Vagina (tissue), 2 donors: Measurements from ENCODE around the gene NANOS2.

Experiments
- CTCF ChIP-seq, 3 experiments: fragments of 450-650 bp in 2 of 3; fragments of 200-600 bp in 1 of 3; sonication (generic) in 1 of 3; IDR thresholded peaks; one replicate each; pipeline ENCODE4 v1.5.1; 2017 to 2019; ENCODE audit warnings: antibody characterized with exemption in 3 of 3, mild to moderate bottlenecking in 2 of 3, moderate library complexity in 2 of 3
- POLR2A ChIP-seq, 2 donors: fragments of 450-650 bp; IDR thresholded peaks; one replicate each; pipeline ENCODE4 v1.6.1; 2017; ENCODE audit warnings: antibody characterized with exemption in 2 of 2, mild to moderate bottlenecking in 2 of 2, moderate library complexity in 2 of 2

DNA sequence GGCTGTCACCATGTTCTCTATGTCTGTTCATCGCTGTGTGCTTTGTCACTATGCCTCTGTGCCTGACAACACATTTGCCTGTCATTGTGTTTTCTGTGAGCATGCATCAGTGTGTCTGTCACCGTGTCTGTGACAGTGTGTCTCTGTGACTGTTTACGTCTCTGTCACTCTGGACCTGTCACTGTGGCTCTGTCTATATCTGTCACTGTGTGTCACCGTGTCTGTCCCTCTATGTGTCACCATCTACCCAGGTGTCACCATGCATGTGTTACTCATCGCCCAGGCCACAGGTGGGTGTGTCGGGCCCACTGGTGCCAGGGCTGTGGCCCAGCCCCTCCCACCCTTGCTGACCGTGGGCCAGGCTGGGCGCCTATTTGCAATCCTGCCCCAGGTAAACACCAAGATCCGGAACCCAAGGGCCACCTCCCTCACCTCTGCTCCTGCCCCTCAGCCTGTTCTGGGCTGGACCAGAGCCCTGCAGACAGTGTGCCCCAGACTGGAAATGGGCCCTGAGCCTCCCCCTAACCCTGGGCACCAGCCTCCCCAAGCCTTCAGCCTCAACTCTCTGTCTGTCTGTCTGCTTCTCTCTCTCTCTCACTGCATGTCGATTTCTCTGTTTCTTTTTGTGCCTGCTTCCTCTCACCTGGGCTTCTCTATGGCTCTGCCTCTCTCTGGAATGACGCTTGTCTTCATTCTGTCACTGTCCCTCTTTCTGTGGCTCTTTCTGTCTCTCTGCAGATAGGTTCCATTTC lies 36.4 kb downstream of the NANOS2 start:
- TF ChIP-seq CTCF (IDR thresholded peaks at IDR 0.05) (no peak), POLR2A (IDR thresholded peaks at IDR 0.05) (no peak)
